SK-N-SH (cell line): ENCODE measurements around the gene BGN.

Source experiments
- CHD2 ChIP-seq: fragments of 150-350 bp; IDR thresholded peaks from 2 replicates; pipeline ENCODE4 v1.6.1; 2018; ENCODE audit warnings: low read length; ENCODE audit not compliant: partially characterized antibody
- EP300 ChIP-seq, 2 experiments: IDR thresholded peaks; 2 replicates each; pipeline versions ENCODE4 v1.4.0 to v1.6.1; 2012; ENCODE audit warnings: borderline replicate concordance in 1 of 2, low read depth in 1 of 2, low read length in 1 of 2
- MXI1 ChIP-seq: IDR thresholded peaks from 2 replicates; pipeline ENCODE4 v1.6.1; 2012; ENCODE audit warnings: mild to moderate bottlenecking, low read depth, low read length, improper control_type of control experiment
- POLR2AphosphoS5 ChIP-seq: IDR thresholded peaks from 2 replicates; pipeline ENCODE4 v1.6.1; 2012; ENCODE audit warnings: low read depth, low read length
- RAD21 ChIP-seq: IDR thresholded peaks from 2 replicates; pipeline ENCODE4 v1.6.1; 2012; ENCODE audit warnings: mild to moderate bottlenecking, low read length
- REST ChIP-seq: IDR thresholded peaks from 2 replicates; pipeline ENCODE4 v1.6.1; 2012; ENCODE audit warnings: mild to moderate bottlenecking, low read depth, low read length, moderate library complexity
- SIN3A ChIP-seq: IDR thresholded peaks from 2 replicates; pipeline ENCODE4 v1.6.1; 2012; ENCODE audit warnings: low read depth, mild to moderate bottlenecking, low read length, moderate library complexity, borderline replicate concordance
- TAF1 ChIP-seq: IDR thresholded peaks from 2 replicates; pipeline ENCODE4 v1.6.1; 2012; ENCODE audit warnings: low read depth, mild to moderate bottlenecking, low read length, moderate library complexity, borderline replicate concordance
- TEAD4 ChIP-seq: IDR thresholded peaks from 2 replicates; pipeline ENCODE4 v1.4.0; 2012; ENCODE audit warnings: mild to moderate bottlenecking, borderline replicate concordance; ENCODE audit not compliant: insufficient read depth
- TF ChIP-seq, protein P1 (sequence below): fragments of 200-600 bp; sonication (generic); IDR thresholded peaks from 2 replicates; pipeline ENCODE4 v1.6.1; 2017; ENCODE audit warnings: antibody characterized with exemption, mild to moderate bottlenecking, moderate library complexity

GRCh38 chrX:153525451-153525850, 30.7 kb downstream of the BGN start:
- TF ChIP-seq EP300 (IDR thresholded peaks at IDR 0.05; ENCODE audit: borderline replicate concordance in 1 of 2, low read depth in 1 of 2, low read length in 1 of 2) (no peak), RAD21 (no peak), REST (no peak), SIN3A (no peak), POLR2AphosphoS5 (no peak), TAF1 (no peak), CHD2 (no peak), TEAD4 (no peak), MXI1 (no peak)
- TF ChIP-seq, protein P1, sequence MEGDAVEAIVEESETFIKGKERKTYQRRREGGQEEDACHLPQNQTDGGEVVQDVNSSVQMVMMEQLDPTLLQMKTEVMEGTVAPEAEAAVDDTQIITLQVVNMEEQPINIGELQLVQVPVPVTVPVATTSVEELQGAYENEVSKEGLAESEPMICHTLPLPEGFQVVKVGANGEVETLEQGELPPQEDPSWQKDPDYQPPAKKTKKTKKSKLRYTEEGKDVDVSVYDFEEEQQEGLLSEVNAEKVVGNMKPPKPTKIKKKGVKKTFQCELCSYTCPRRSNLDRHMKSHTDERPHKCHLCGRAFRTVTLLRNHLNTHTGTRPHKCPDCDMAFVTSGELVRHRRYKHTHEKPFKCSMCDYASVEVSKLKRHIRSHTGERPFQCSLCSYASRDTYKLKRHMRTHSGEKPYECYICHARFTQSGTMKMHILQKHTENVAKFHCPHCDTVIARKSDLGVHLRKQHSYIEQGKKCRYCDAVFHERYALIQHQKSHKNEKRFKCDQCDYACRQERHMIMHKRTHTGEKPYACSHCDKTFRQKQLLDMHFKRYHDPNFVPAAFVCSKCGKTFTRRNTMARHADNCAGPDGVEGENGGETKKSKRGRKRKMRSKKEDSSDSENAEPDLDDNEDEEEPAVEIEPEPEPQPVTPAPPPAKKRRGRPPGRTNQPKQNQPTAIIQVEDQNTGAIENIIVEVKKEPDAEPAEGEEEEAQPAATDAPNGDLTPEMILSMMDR = no peak
